Astrocyte of the cerebellum (primary cell): Measurements from ENCODE around the gene SERPINE2.

Source experiments
- DNase-seq: peaks from one replicate; pipeline ENCODE4 v3.0.0-alpha.2; 2011; ENCODE audit warnings: low read depth
- H3K4me3 ChIP-seq: 2 replicates; pipeline ENCODE4 v1.5.1; 2011; ENCODE audit warnings: mild to moderate bottlenecking, low read depth, low read length, moderate library complexity
- CTCF ChIP-seq: IDR thresholded peaks from 2 replicates; pipeline ENCODE4 v1.5.1; 2012; ENCODE audit warnings: low read length, low read depth, moderate library complexity, mild to moderate bottlenecking; ENCODE audit errors: missing control alignments
- in situ Hi-C: cut with HindIII; loops from 2 replicates; pipeline ENCODE4 v1.10.0; 2017; ENCODE audit warnings: low sequenced_read_pairs

SERPINE2 gene

GRCh38 chr2:224038049-224038829 lies 847 bp downstream of the SERPINE2 start:
- no peak for DNase-seq
- peak; percentile 7 for TF ChIP-seq CTCF
- in situ Hi-C loops = no loop called here
- peak overlapping the region; percentile 69 for H3K4me3 ChIP-seq

DNA sequence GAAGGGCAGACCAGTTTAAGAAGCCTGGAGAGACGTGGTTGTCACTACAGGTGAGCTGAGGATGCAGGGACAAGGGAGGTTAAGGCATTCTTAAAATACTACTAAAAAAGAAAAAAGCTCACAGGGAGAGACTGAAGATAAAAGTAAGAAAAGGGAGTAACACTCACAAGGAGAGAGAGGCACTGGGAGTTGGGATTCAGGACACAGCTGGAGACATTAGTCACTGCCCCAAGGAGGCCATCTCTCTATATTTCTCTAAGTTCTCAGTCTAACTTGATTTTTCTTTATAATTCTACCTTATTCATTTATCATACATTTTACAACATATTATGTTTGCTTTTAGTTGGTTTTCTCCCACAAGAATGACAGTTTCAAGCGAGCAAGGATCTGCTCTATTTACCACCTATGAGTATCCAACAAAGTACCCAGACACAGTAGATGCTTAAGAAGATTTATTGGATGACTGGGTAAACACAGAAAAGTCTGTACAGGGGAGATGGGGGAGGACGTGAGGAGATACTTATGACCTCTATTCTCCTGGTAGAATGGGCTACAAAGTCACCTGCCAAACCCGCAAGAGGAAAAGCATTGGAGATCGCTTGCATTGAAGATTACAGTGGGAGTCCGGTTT lies 2.2 kb downstream of the SERPINE2 start:
- no peak overlapping the region for H3K4me3 ChIP-seq
- no peak for TF ChIP-seq CTCF
- no peak for DNase-seq
- in situ Hi-C loops = no loop called here

GRCh38 chr2:224034017-224034416 lies 5.1 kb downstream of the SERPINE2 start:
- no peak for DNase-seq
- in situ Hi-C loops = no loop called here
- H3K4me3 ChIP-seq = no peak overlapping the region
- no peak for TF ChIP-seq CTCF

DNA sequence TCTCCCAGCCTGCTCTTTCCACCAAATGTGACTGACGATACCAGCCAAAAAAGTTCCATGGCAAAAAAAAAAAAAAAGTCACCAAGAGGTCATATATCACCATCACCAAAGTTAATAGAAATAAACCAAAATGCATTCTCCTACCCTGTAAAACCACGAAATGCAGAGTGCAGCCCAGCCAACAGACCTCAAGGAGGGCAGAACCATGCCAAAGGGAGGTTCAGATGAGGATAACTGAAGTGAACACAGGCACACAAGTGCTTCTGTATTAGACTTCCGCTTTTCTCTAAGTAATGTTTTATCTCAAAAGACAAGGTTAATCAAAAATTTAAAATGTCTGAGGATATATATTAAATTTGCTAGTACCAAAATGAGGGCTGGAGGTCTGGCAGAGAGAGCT lies 5.5 kb downstream of the SERPINE2 start:
- TF ChIP-seq CTCF = no peak
- no peak for DNase-seq
- H3K4me3 ChIP-seq = no peak overlapping the region
- in situ Hi-C loops = no loop called here

GRCh38 chr2:224032283-224032682 lies 6.8 kb downstream of the SERPINE2 start:
- no peak for TF ChIP-seq CTCF
- in situ Hi-C loops = no loop called here
- no peak for DNase-seq
- no peak overlapping the region for H3K4me3 ChIP-seq

- TF ChIP-seq CTCF = no peak
- DNase-seq = no peak
- no peak overlapping the region for H3K4me3 ChIP-seq
- in situ Hi-C loops = no loop called here
These were observed 7.6 kb downstream of the SERPINE2 start for GRCh38 chr2:224031358-224031970.
